ENCODE measurements around the gene TNNT1.

- no peak for TF ChIP-seq CTCF (IDR thresholded peaks at IDR 0.05; ENCODE audit: low read depth, low read length)
- no peak for TF ChIP-seq EZH2phosphoT487 (IDR thresholded peaks at IDR 0.05; ENCODE audit: low read depth)
Observed at GRCh38 chr19:55137915-55138314, 11.1 kb downstream of the TNNT1 start.
